ENCODE data around the gene PI4KA.
"Not testable (repeated sequence)": the region's sequence is repeated elsewhere in the genome, so short reads cannot be mapped to it uniquely, and the experiment has no call there.

Gene PI4KA

GRCh38 chr22:20771918-20772625 lies 86.5 kb downstream of the PI4KA start:
- no peak for DNase-seq

GRCh38 chr22:20769496-20769826 lies 89.2 kb downstream of the PI4KA start:
- DNase-seq, result not testable (repeated sequence)

- no peak for DNase-seq
Measured at GRCh38 chr22:20766530-20766929, 92.1 kb downstream of the PI4KA start.

GRCh38 chr22:20765938-20766337 lies 92.7 kb downstream of the PI4KA start:
- DNase-seq, result no peak

GRCh38 chr22:20764729-20765128 lies 93.9 kb downstream of the PI4KA start:
- DNase-seq, result no peak

- no peak for DNase-seq
Measured at GRCh38 chr22:20764471-20764720, 94.2 kb downstream of the PI4KA start.

GRCh38 chr22:20763630-20764470 lies 94.8 kb downstream of the PI4KA start:
- DNase-seq, result no peak

GRCh38 chr22:20762233-20762796 lies 96.3 kb downstream of the PI4KA start:
- no peak for DNase-seq

- no peak for DNase-seq
Measured at GRCh38 chr22:20761536-20761935, 97.1 kb downstream of the PI4KA start.

GRCh38 chr22:20760084-20760483 lies 98.5 kb downstream of the PI4KA start:
- DNase-seq, result no peak

GRCh38 chr22:20758688-20759087 lies 99.9 kb downstream of the PI4KA start:
- no peak for DNase-seq

GRCh38 chr22:20756846-20757245 lies 101.8 kb downstream of the PI4KA start:
- no peak for DNase-seq

GRCh38 chr22:20752873-20753272 lies 105.7 kb downstream of the PI4KA start:
- DNase-seq, result no peak

- no peak for DNase-seq
Measured at GRCh38 chr22:20752104-20752741, 106.4 kb downstream of the PI4KA start.

- no peak for DNase-seq
Measured at GRCh38 chr22:20751185-20751851, 107.3 kb downstream of the PI4KA start.

GRCh38 chr22:20750461-20751184 lies 108.0 kb downstream of the PI4KA start:
- DNase-seq, result no peak

GRCh38 chr22:20749453-20749852 lies 109.2 kb downstream of the PI4KA start:
- no peak for DNase-seq

GRCh38 chr22:20748731-20749428 lies 109.7 kb downstream of the PI4KA start:
- DNase-seq, result no peak

GRCh38 chr22:20748082-20748481 lies 110.5 kb downstream of the PI4KA start:
- DNase-seq, result no peak

GRCh38 chr22:20747223-20747622 lies 111.4 kb downstream of the PI4KA start:
- no peak for DNase-seq

GRCh38 chr22:20746431-20747189 lies 112.0 kb downstream of the PI4KA start:
- DNase-seq, result no peak
